Raji (cell line): ENCODE results near the gene FBN1.

ENCODE experiments used
- POLR2A ChIP-seq: IDR thresholded peaks from 2 replicates; pipeline ENCODE4 v1.6.1; 2011; ENCODE audit warnings: low read depth, low read length, control low read depth; ENCODE audit not compliant: insufficient read depth

FBN1 gene

DNA sequence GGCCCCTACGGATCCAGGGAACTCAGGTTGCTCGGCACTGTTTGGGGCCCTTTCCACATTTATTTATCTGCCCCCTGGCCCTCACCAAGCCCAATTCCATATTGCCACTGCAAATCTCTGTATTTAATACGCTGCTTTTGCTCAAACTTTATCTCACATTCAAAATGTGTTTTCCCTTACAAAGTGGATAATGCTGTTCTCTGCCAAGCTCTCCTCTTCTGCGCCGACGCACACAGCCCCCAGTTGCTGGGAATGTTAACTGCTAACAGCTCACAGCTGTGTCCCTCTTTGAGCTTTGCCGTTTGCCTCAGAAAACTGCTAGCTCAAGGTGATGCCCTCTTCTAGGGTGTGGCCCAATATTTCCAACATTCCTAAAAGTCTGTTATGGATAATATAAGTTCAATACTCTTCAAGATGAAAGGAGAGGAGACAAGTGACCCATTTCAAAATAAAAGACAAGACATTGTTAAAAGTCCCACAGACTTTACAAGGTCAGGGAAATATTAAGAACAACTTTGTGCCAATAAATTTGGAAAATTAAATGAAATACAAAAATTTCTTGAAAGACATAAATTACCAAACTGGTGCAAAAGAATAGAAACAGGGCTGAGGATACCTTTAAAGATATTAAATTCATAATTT, 12.6 kb upstream of the FBN1 start:
- TF ChIP-seq POLR2A = no peak

DNA sequence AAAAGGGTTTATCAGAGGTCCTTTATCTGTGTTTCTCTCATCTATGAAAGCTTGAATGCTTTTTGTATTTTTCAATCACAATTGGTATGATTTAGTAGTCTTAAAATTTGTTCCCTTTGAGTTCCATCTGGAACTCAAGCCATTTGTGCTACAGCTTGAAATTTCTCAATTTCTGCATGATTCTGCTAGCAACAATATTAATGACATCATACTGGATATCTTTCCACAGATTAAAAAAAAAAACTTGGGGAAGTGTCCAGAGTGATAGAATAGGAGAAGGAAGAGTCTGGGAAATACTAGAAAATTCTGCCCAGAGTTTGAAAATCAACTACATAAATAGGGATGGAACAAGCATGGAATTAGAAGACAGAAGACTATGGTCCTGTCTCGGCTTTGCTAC, 9.3 kb upstream of the FBN1 start:
- TF ChIP-seq POLR2A = no peak

DNA sequence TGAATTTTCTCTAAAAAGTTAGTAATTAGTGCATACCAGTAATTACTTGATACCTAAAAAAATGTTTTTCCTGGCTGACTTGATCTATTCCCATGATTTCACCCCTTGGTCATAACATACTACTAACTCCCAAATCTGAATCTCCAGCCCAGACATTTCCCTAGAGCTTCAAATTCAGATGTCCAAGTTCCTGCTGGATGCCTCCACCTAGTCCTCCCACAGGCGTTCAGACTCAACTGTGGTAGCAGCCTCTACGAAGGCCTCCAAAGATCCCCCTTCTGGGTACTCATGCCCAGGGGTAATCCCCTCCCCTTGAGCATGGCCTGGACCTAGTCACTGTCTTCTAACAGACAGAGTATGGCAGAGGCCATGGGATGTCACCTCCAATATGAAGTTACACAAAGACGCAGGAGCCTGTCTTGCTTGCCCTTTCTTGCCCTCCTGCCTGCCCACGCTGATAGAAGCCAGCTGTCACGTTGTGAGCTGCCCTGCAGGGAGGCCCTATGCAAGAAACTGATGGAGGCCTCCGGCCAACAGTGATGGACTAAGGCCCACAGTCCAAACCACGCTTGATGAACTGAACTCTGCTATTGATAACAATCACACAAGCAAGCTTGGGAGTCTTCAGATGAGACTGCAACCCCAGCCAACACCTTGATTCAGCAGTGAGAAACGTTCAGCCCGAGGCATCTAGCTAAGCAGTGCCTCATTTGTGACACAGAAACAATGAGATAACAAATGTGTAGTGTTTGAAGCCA, 8.6 kb upstream of the FBN1 start:
- no peak for TF ChIP-seq POLR2A

DNA sequence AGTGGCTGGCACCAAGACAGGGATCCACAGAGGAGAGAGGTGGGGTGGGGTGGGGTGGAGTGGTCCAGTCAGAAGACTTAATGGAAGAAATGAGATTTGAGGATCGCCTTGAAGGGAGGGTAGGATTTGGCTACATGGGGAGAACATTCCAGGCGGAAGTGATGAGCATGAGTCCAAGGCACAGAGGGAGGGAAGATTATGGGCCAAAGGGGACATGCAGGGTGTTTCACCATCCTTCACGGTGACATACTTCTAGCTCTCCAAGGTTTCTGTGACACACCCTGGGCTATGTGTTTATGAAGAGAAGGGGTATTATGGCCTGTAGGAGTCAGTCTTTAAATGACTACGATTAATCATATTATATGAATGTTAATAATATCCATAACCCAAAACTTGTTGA, 7.7 kb upstream of the FBN1 start:
- TF ChIP-seq POLR2A = no peak

DNA sequence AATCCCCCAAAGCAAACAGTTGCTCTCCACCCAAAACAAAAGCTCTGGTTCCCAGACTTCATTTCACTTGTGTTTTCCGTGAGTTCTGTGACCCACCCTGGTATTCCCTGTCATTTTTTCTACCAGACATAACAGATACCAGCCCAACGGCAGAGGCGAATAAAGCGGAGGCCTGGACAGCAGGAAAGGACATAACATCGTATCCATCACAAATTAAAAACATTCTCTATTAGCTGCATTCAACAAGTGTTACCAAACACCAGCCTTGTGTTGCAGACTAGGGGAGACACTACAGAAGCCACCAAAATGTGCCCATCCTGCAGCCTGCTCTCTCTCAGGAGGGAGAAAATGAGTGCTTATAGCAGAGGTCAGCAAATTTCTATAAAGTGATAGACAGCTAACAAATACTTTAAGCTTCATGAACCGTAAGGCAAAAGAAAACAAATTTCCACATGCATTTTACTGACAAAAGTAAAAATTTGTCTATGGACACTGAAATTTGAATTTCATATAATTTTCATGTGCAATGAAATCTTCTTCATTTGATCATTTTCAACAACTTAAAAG, 7.1 kb upstream of the FBN1 start:
- no peak for TF ChIP-seq POLR2A

DNA sequence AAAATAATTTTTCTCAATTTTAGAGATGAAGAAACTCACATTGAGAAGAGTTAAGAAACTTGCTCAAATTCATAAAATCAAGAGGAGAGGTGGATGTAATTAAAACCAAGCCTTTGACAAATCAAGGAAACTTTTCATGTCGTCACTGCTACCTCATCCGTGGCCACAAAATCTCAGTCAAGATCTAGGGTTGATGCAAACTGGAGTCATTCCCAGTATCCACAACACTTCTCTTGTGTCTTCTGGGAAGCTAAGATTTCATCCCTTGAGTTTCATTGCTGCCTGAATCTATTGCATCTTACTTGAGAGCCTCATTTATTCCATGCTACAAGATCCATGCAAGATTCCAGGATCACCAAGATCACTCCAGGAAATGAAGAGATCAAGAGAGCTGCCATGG, 5.4 kb upstream of the FBN1 start:
- TF ChIP-seq POLR2A = no peak

DNA sequence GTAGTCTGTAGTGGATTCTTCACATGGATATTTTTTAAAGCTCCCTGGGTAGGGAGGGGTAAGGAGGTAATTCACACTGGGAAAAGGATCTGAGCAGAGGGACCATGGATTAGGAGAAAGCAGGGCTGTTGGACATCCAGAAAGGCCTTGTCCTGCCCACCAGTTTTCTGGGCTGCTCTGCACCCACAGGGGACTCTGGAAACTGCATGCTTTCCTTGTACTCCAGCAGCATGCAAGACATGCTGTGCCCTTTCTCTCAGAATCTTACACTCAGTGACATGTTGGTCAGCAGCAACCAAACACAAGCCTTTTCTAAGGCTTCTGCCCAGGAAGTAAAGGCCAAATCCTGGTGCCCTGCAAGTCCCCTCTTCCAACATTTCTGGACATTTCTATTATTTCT, 2.5 kb upstream of the FBN1 start:
- TF ChIP-seq POLR2A = no peak

DNA sequence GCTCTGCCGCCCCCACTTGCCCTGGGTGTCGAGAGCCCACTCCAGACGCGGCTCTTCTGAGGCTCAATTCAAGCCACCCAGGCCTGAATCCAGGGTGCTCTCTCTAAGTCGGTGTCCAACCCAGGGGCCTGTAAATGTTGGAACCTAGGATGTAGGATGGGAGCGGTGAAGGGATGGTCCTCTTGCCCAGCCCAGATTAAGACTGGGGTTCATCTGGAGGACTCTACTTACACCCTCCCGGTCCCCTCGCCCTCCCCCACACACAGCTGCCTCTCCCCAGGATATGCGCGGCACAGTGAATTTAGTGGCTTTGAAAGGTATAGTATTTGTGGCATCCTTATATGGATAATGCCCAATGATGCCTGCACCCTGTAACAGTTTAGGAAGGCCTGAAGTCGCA, 822 bp upstream of the FBN1 start:
- no peak for TF ChIP-seq POLR2A

DNA sequence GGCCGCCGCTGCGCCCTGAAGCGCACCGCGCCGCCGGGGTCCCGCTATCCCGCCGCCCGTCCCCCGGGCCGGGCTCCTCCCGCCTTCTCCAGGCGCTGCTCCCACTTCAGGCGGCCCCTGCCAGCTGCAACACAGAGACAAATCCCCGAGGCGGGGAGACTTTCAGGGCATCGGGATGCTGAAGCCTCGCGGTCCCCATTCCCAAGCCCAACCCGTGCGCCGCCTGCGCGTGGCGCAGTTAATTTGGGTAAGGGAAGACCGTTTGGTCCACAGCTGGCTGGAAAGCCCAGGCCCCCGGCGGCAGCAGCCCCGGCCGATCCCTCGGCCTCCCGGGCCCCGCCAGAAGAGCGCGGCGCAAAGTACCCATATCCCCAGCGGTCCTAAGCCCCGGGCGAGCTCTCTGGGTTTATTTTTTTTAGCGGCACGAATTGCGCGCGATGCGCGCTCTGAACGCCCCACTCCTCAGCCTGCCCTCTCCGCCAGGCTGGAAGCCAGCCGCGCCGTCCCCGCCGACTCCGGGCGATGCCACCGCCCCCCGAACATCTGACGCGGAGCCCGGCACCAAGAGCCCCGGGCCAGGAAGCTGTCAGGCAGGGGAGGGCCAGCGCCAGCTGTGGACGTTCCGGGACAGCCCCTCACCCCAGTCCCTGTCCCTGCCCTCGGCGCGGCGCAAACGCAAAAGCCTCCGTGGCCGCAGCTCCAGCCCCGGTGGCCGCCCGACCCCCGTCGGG, 517 bp downstream of the FBN1 start:
- TF ChIP-seq POLR2A = no peak

DNA sequence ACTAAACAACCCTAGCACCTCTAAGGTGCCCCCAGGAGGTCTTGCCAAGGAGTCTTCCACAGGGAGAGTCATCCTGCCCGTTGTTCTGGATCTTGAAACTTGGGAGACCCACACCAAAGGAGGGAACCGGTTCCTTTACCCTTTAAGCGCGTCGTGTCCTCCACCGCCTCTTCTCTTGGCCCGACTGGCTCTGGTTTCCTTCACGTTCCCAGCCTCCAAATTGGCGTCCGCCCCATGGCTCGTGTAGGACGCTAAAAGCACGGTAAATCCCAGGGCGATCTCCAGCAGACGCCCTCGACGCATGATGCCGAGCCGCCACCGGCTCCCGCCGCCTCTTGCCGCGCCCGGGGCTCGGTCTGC, 1.1 kb downstream of the FBN1 start:
- no peak for TF ChIP-seq POLR2A

DNA sequence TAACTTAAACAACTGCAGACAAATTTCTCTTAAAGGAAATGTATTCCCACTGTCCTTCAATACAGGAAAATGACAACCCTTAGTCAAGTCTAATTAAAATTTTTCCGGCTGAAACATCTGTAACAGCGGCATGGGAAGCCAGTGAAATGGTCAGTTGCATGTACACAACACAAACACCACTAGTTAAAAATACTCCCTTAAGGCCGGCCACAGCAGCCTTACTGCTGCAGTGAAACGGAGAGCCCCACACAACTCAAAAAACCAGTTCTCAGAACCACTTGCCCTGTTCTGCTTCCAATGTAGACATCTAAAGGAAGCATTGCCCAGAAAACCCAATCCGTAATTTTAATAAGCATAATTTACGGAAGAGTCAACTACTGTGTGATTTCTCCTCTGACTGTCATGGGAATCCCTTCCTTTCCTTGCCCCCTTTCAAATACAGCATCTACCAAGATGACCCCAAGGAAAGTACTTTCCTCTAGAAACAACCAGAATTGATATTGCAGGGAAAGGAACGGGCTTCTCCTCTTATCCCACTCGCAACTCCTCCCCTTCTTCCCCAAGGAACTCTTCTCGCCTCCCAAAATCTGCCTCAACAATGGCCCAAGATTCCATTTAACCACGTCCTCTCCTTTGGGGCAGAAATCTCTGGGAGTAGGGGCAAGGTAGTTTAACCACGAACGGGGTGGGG, 1.6 kb downstream of the FBN1 start:
- no peak for TF ChIP-seq POLR2A

DNA sequence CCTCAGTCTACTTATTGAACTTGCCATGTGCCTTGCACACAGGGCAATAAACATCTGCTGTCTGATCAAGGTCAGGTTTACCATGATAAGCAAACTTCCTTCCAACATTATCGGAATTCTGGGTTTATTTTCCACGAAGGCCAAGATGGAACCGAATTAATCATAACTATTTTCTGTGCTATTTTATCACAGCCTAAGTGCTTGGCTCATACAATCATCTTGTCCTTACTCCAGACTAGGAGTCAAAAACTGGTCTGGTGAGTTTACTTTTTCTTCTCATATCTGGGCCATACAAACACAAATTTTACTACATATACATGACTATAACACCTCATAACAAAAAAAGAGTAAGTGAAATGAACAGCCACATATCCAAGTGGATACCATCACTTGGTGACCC, 2.3 kb downstream of the FBN1 start:
- TF ChIP-seq POLR2A = no peak

DNA sequence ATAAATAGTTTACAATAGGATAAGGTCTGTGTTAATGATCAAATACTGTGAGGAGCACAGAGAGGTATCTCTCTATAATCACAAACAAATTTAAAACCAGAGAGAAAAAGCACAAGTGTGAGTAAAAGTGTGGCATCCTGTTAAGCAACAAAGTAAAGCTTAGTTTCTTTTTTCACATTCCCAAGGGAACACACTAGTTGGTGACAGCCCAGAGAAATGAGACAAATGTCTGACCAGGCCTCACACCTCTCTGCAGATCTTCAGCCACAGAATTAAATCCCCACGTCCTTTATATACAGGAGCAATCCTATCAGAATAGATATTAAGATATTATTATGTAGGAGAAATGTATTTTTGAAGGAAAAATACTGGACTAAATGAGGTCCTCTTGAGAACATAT, 2.7 kb downstream of the FBN1 start:
- no peak for TF ChIP-seq POLR2A

DNA sequence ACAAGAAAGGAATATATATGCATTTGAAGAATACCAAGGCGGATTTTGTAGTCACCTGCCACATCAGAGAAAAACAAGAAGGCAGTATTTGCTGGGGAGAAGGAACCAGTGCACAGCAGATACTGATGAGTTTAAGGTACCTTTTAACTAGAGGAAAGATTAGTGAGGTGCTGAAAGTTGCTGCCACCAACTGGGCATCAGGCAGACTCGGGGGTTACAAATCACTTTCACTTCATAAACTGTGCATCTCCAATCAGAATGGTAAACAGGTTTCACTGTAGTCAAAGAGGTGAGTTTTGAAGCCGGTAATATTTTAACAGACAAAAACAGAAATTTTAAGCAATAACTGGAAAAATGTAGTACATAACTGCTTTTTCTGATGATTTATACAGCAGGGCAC, 4.1 kb downstream of the FBN1 start:
- no peak for TF ChIP-seq POLR2A

DNA sequence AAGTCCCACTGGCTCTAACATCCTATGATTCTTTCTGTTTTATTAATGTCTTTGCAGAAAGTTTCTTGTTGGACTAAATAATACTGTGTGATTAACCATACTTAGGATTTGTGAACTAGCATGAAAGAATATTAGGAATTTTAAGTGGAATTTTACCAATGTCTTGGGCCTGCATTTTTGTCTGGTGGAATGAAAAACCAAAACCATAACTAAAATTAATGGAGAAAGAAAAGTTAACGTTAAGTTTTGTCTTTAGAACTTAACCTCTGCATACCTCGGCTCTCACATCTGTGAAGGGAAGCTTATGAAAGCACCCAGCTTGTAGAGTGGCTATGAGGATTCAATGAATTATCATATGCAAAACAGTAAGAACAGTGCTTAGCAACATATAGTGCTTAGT, 6.5 kb downstream of the FBN1 start:
- no peak for TF ChIP-seq POLR2A
